ENCODE data around the gene THAP8. TPM values are rescaled to one million over a fixed set of nuclear protein-coding genes. Genes with fewer than 3 reads are reported as not detected.

The THAP8 gene
- total RNA-seq, 1 experiment from 2014 or later = 0.95 TPM

DNA sequence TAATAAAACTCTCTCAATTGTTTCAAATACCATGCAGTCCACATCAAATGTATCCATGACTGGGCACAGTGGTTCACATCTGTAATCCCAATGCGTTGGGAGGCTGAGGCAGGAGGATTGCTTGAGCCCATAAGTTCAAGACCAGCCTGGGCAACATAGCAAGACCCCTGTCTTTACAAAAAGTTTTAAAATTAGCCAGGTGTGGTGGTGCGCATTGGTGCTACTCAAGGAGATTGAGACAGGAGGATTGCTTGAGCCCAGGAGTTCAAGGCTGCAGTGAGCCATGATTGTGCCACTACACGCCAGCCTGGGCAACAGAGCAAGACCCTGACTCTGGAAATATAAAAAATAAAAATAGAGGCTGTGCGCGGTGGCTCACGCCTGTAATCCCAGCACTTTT is 26.4 kb downstream of the THAP8 start:
- ChIA-PET POLR2A (ENCODE audit: unreplicated experiment) (no interaction called here), CTCF (no interaction called here)
- Histone ChIP-seq H3K4me1 (ENCODE audit: insufficient read depth, low read length) (no peaks in the 10 kb centered on the region), H3K36me3 (ENCODE audit: low read depth, low read length) (no peaks in the 10 kb centered on the region), H3K9me2 (replicated peaks; ENCODE audit: low read length) (no peaks in the 10 kb centered on the region), H3K4me2 (ENCODE audit: low read length) (no peak overlapping the region), H4K20me1 (ENCODE audit: low read length) (no peaks in the 10 kb centered on the region), H3K4me3 (ENCODE audit: low read length) (no peak overlapping the region), H2AFZ (ENCODE audit: low read length) (no peak overlapping the region), H3K9me3 (ENCODE audit: low read length) (no peaks in the 10 kb centered on the region), H3K79me2 (ENCODE audit: low read length) (no peaks in the 10 kb centered on the region), H3K9ac (ENCODE audit: low read length) (no peak overlapping the region), H3F3A (ENCODE audit: low read length, unreplicated experiment) (no peaks in the 10 kb centered on the region), H3K27me3 (ENCODE audit: low read length) (no peaks in the 10 kb centered on the region), H3K27ac (ENCODE audit: low read length) (no peak overlapping the region)
- no peak for TF ChIP-seq EZH2 (IDR thresholded peaks at IDR 0.05; ENCODE audit: low read length, unreplicated experiment)
- DNase-seq (no peak), ATAC-seq (no peak)
- intact Hi-C loops (cut with micrococcal nuclease) = no loop called here
- no TSS peak for BruUV-seq (replicated peaks)

DNA sequence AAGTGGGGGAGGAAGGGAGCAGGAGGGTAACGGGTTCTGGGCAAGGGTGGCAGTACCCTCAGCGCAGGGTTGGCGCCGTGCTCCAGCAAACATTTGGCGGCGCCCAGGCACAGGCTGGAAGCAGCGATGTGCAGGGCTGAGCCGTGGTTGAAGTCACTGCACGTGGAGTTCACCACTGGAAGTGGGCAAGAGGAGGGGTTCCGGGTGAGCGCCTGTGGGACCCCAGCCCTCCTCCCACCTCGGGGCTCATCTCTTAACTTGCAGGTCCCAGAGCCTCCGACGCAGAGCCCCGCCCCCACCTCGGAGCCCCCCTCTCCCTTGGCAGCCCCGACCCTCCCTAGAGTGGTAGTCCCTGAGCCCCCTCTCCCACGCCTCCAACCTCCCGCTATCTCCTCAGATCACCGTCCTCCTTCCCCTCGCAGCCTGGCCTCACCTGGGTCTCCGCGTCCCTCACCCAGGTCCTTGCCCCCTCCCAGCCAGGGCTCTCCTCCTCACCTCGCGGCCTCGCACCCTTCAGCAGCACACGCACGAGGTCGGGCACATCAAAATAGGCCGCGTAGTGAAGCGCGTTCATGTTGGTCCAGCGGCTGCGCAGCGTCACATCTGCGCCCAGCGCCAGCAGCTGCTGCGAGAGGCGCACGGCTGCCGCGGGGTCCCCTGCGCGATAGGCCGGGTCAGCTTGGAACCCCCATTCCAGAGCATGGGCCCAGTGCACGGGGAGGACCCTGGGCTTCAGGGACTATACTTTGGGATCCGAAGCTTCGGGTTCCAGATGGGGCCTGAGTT is 27.8 kb downstream of the THAP8 start:
- Histone ChIP-seq H3F3A (ENCODE audit: low read length, unreplicated experiment) (no peaks in the 10 kb centered on the region), H3K4me1 (ENCODE audit: insufficient read depth, low read length) (no peaks in the 10 kb centered on the region), H3K79me2 (ENCODE audit: low read length) (no peaks in the 10 kb centered on the region), H2AFZ (ENCODE audit: low read length) (no peak overlapping the region), H3K9ac (ENCODE audit: low read length) (no peak overlapping the region), H3K36me3 (ENCODE audit: low read depth, low read length) (no peaks in the 10 kb centered on the region), H3K27ac (ENCODE audit: low read length) (no peak overlapping the region), H3K9me2 (replicated peaks; ENCODE audit: low read length) (no peaks in the 10 kb centered on the region), H4K20me1 (ENCODE audit: low read length) (no peaks in the 10 kb centered on the region), H3K27me3 (ENCODE audit: low read length) (no peaks in the 10 kb centered on the region), H3K9me3 (ENCODE audit: low read length) (no peaks in the 10 kb centered on the region), H3K4me3 (ENCODE audit: low read length) (no peak overlapping the region), H3K4me2 (ENCODE audit: low read length) (no peak overlapping the region)
- no TSS peak for BruUV-seq (replicated peaks)
- no peak for DNase-seq
- TF ChIP-seq, protein P1, sequence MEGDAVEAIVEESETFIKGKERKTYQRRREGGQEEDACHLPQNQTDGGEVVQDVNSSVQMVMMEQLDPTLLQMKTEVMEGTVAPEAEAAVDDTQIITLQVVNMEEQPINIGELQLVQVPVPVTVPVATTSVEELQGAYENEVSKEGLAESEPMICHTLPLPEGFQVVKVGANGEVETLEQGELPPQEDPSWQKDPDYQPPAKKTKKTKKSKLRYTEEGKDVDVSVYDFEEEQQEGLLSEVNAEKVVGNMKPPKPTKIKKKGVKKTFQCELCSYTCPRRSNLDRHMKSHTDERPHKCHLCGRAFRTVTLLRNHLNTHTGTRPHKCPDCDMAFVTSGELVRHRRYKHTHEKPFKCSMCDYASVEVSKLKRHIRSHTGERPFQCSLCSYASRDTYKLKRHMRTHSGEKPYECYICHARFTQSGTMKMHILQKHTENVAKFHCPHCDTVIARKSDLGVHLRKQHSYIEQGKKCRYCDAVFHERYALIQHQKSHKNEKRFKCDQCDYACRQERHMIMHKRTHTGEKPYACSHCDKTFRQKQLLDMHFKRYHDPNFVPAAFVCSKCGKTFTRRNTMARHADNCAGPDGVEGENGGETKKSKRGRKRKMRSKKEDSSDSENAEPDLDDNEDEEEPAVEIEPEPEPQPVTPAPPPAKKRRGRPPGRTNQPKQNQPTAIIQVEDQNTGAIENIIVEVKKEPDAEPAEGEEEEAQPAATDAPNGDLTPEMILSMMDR (conservative IDR thresholded peaks at IDR 0.05; ENCODE audit: low read depth, low read length) = no peak
- TF ChIP-seq EZH2phosphoT487 (IDR thresholded peaks at IDR 0.05; ENCODE audit: borderline replicate concordance, low read length) (no peak), EZH2 (IDR thresholded peaks at IDR 0.05; ENCODE audit: low read length, unreplicated experiment) (no peak)
- POLR2A ChIA-PET (ENCODE audit: unreplicated experiment) = no interaction called here
- ATAC-seq = no peak
- CTCF ChIA-PET = no interaction called here
- intact Hi-C loops (cut with micrococcal nuclease) = no loop called here

DNA sequence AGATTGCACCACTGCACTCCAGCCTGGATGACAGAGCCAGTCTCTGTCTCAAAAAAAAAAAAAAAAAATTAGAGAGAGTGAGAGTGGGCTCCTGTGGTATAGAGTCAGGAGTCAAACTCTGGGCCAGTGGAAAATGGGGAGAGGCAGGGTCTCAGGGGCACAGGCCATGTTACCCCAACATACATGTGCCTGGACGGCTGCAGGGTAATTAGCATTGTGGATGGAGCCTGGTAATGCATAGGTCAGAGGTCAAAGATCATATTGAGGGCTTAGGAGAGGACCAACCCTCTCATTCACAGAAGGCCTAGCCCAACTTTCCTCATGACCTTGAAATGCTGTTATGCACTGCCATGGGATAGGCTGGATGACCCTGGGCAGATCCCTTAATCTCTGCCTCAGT is 28.5 kb downstream of the THAP8 start:
- ChIA-PET POLR2A (ENCODE audit: unreplicated experiment) (no interaction called here), CTCF (no interaction called here)
- no peaks in the 10 kb centered on the region for H3F3A ChIP-seq (ENCODE audit: low read length, unreplicated experiment)

More for the DNA sequence above, 28.5 kb downstream of the THAP8 start:
- Histone ChIP-seq H3K9me3 (ENCODE audit: low read length) (no peaks in the 10 kb centered on the region), H3K4me3 (ENCODE audit: low read length) (no peak overlapping the region), H4K20me1 (ENCODE audit: low read length) (no peaks in the 10 kb centered on the region), H3K9me2 (replicated peaks; ENCODE audit: low read length) (no peaks in the 10 kb centered on the region), H3K36me3 (ENCODE audit: low read depth, low read length) (no peaks in the 10 kb centered on the region), H3K4me2 (ENCODE audit: low read length) (no peak overlapping the region), H3K27me3 (ENCODE audit: low read length) (no peaks in the 10 kb centered on the region), H3K79me2 (ENCODE audit: low read length) (no peaks in the 10 kb centered on the region), H2AFZ (ENCODE audit: low read length) (no peak overlapping the region), H3K27ac (ENCODE audit: low read length) (no peak overlapping the region), H3K4me1 (ENCODE audit: insufficient read depth, low read length) (no peaks in the 10 kb centered on the region), H3K9ac (ENCODE audit: low read length) (no peak overlapping the region)
- intact Hi-C loops (cut with micrococcal nuclease) = no loop called here
- DNase-seq (no peak), ATAC-seq (no peak)
- BruUV-seq (replicated peaks) = no TSS peak
- TF ChIP-seq, protein P1 (conservative IDR thresholded peaks at IDR 0.05; ENCODE audit: low read depth, low read length) = no peak

All from PC-3 (cell line).